HG03521 (cell line): ENCODE results near the gene WDR91.
"Not testable (repeated sequence)": the region's sequence is repeated elsewhere in the genome, so short reads cannot be mapped to it uniquely, and the experiment has no call there.

Experiments used
- ATAC-seq: cut with Tn5 transposase; IDR thresholded peaks from one replicate; pipeline ENCODE4 v1.9.1; 2021; ENCODE audit warnings: mild to moderate bottlenecking, moderate library complexity; ENCODE audit not compliant: unreplicated experiment

WDR91 gene

GRCh38 chr7:135234095-135234494 lies 22.8 kb upstream of the WDR91 start:
- ATAC-seq = not testable (repeated sequence)

GRCh38 chr7:135233570-135233969 lies 22.2 kb upstream of the WDR91 start, which contains the start of gene STRA8:
Gene STRA8 (plus strand): TSS chr7:135233838. CDS start chr7:135240525, 6,687 bp downstream.
- no peak for ATAC-seq

- no peak for ATAC-seq
These were observed 21.4 kb upstream of the WDR91 start for GRCh38 chr7:135232720-135233119.

GRCh38 chr7:135232087-135232486 lies 20.8 kb upstream of the WDR91 start:
- ATAC-seq = no peak

GRCh38 chr7:135231686-135232085 lies 20.4 kb upstream of the WDR91 start:
- ATAC-seq = no peak

GRCh38 chr7:135224027-135224426 lies 12.7 kb upstream of the WDR91 start:
- ATAC-seq = no peak

GRCh38 chr7:135217645-135218509 lies 6.6 kb upstream of the WDR91 start:
- ATAC-seq = no peak

- ATAC-seq = no peak
These were observed 4.4 kb upstream of the WDR91 start for GRCh38 chr7:135215698-135216097.

GRCh38 chr7:135215180-135215579 lies 3.9 kb upstream of the WDR91 start:
- ATAC-seq = no peak

GRCh38 chr7:135213831-135214230 lies 2.5 kb upstream of the WDR91 start:
- ATAC-seq = no peak

GRCh38 chr7:135211946-135212685 lies 790 bp upstream of the WDR91 start:
- ATAC-seq = not testable (repeated sequence)

- ATAC-seq = no peak
These were observed 493 bp downstream of the WDR91 start for GRCh38 chr7:135210888-135211178.

GRCh38 chr7:135209225-135209834 lies 2.0 kb downstream of the WDR91 start:
- ATAC-seq = no peak

- ATAC-seq = no peak
These were observed 3.1 kb downstream of the WDR91 start for GRCh38 chr7:135208102-135208793.

GRCh38 chr7:135207406-135208101 lies 3.8 kb downstream of the WDR91 start:
- no peak for ATAC-seq

GRCh38 chr7:135206941-135207391 lies 4.4 kb downstream of the WDR91 start:
- no peak for ATAC-seq

- no peak for ATAC-seq
These were observed 5.5 kb downstream of the WDR91 start for GRCh38 chr7:135205850-135206249.

GRCh38 chr7:135204876-135205275 lies 6.5 kb downstream of the WDR91 start:
- no peak for ATAC-seq

- no peak for ATAC-seq
These were observed 7.0 kb downstream of the WDR91 start for GRCh38 chr7:135204341-135204749.

- no peak for ATAC-seq
These were observed 10.0 kb downstream of the WDR91 start for GRCh38 chr7:135201350-135201749.
